ENCODE data around the gene RAP1GAP. TPM values are rescaled to one million over a fixed set of nuclear protein-coding genes. Genes with fewer than 3 reads are reported as not detected.
"Not testable (repeated sequence)": the region's sequence is repeated elsewhere in the genome, so short reads cannot be mapped to it uniquely, and the experiment has no call there.

RAP1GAP gene
- total RNA-seq, 1 donor from 2014 or later: under 0.01 TPM

- no peak for DNase-seq (ENCODE audit: low read depth in 2 of 2)
Measured at GRCh38 chr1:21572735-21573277, 96.4 kb downstream of the RAP1GAP start.

- DNase-seq (ENCODE audit: low read depth in 2 of 2): no peak
Measured at GRCh38 chr1:21572221-21572620, 96.9 kb downstream of the RAP1GAP start.

- no peak for DNase-seq (ENCODE audit: low read depth in 2 of 2)
Measured at GRCh38 chr1:21570885-21571284, 98.3 kb downstream of the RAP1GAP start.

- DNase-seq (ENCODE audit: low read depth in 2 of 2): no peak
Measured at GRCh38 chr1:21570528-21570875, 98.7 kb downstream of the RAP1GAP start.

- no peak for DNase-seq (ENCODE audit: low read depth in 2 of 2)
Measured at GRCh38 chr1:21569820-21570527, 99.2 kb downstream of the RAP1GAP start.

GRCh38 chr1:21568809-21569385, 100.3 kb downstream of the RAP1GAP start:
- no peak for DNase-seq (ENCODE audit: low read depth in 2 of 2)

GRCh38 chr1:21568006-21568746, 101.0 kb downstream of the RAP1GAP start:
- peak in 1 of 2 donors; percentile 67 for DNase-seq (ENCODE audit: low read depth in 2 of 2)

GRCh38 chr1:21567241-21568005, 101.7 kb downstream of the RAP1GAP start:
- no peak for DNase-seq (ENCODE audit: low read depth in 2 of 2)

- not testable (repeated sequence) for DNase-seq (ENCODE audit: low read depth in 2 of 2)
Measured at GRCh38 chr1:21566361-21566760, 102.8 kb downstream of the RAP1GAP start.

GRCh38 chr1:21565285-21565684, 103.9 kb downstream of the RAP1GAP start:
- DNase-seq (ENCODE audit: low read depth in 2 of 2): no peak

GRCh38 chr1:21564521-21565095, 104.5 kb downstream of the RAP1GAP start:
- DNase-seq (ENCODE audit: low read depth in 2 of 2): no peak

- no peak for DNase-seq (ENCODE audit: low read depth in 2 of 2)
Measured at GRCh38 chr1:21563971-21564370, 105.2 kb downstream of the RAP1GAP start.

- DNase-seq (ENCODE audit: low read depth in 2 of 2): no peak
Measured at GRCh38 chr1:21562896-21563295, 106.3 kb downstream of the RAP1GAP start.

GRCh38 chr1:21560916-21561638, 108.1 kb downstream of the RAP1GAP start:
- no peak for DNase-seq (ENCODE audit: low read depth in 2 of 2)

- no peak for DNase-seq (ENCODE audit: low read depth in 2 of 2)
Measured at GRCh38 chr1:21559788-21560567, 109.2 kb downstream of the RAP1GAP start.

- DNase-seq (ENCODE audit: low read depth in 2 of 2): no peak
Measured at GRCh38 chr1:21553116-21553926, 115.8 kb downstream of the RAP1GAP start.

GRCh38 chr1:21552715-21553114, 116.4 kb downstream of the RAP1GAP start:
- peak in 1 of 2 donors; percentile 15 for DNase-seq (ENCODE audit: low read depth in 2 of 2)

- DNase-seq (ENCODE audit: low read depth in 2 of 2): no peak
Measured at GRCh38 chr1:21550866-21551475, 118.2 kb downstream of the RAP1GAP start.

- no peak for DNase-seq (ENCODE audit: low read depth in 2 of 2)
Measured at GRCh38 chr1:21550097-21550496, 119.1 kb downstream of the RAP1GAP start.

Measured in lung microvascular endothelial cell (primary cell).